HL-60/S4 treated with phorbol 12-myristate 13-acetate at 8.2 ng/mL for 4 days and 3 days (cell line): Measurements from ENCODE around the gene C1QC.
"Not testable (repeated sequence)": the region's sequence is repeated elsewhere in the genome, so short reads cannot be mapped to it uniquely, and the experiment has no call there.

Experiments used
- in situ Hi-C: fragments of 300-500 bp; cut with MboI; formaldehyde crosslinking; loops from 2 replicates; pipeline ENCODE4 v1.15.0; 2022; ENCODE audit warnings: low sequenced_read_pairs

C1QC gene

GRCh38 chr1:22643928-22644327 is 495 bp downstream of the C1QC start:
- in situ Hi-C loops = loop anchor here (10.0 to 25.0 kb wide), 2 partner anchors 229 to 507 kb away; partner anchors contain the start of gene WNT4

- in situ Hi-C loops = loop anchor here (10.0 to 25.0 kb wide), 2 partner anchors 231 to 509 kb away; partner anchors contain the start of gene WNT4
Measured at GRCh38 chr1:22645931-22646330, 2.5 kb downstream of the C1QC start.

GRCh38 chr1:22646384-22646783 is 3.0 kb downstream of the C1QC start:
- in situ Hi-C loops = loop anchor here (10.0 to 25.0 kb wide), 2 partner anchors 232 to 509 kb away; partner anchors contain the start of gene WNT4

- in situ Hi-C loops = no loop called here
Measured at GRCh38 chr1:22650089-22650693, 6.8 kb downstream of the C1QC start.

- in situ Hi-C loops = no loop called here
Measured at GRCh38 chr1:22651941-22652856, 8.8 kb downstream of the C1QC start.

GRCh38 chr1:22652881-22653316 is 9.5 kb downstream of the C1QC start, which contains the start of gene C1QB:
Gene C1QB (plus strand): TSS chr1:22653236. CDS start chr1:22659463, 6,227 bp downstream.
- in situ Hi-C loops = no loop called here

DNA sequence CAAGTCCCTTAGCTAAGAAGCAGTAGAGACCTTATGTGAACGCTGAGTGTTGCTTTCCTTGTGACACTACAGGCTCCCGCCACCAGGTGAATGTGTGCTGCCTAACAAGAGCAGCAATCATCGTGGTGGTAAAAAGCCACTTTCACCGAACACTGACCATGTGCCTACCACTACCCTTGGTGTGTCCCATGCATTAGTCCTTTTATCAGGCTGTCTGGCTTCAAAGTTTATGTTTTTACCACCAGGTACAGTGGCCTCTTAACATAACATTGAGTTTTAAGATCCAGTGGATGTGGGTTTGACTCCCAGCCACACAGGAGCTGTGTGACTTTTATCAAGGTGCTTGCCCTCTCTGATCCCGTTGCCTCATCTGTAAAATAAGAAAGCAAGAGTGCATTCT is 11.3 kb downstream of the C1QC start:
- in situ Hi-C loops = no loop called here

GRCh38 chr1:22658385-22659163 is 15.1 kb downstream of the C1QC start:
- in situ Hi-C loops = no loop called here

- in situ Hi-C loops = no loop called here
Measured at GRCh38 chr1:22660716-22661241, 17.3 kb downstream of the C1QC start.

DNA sequence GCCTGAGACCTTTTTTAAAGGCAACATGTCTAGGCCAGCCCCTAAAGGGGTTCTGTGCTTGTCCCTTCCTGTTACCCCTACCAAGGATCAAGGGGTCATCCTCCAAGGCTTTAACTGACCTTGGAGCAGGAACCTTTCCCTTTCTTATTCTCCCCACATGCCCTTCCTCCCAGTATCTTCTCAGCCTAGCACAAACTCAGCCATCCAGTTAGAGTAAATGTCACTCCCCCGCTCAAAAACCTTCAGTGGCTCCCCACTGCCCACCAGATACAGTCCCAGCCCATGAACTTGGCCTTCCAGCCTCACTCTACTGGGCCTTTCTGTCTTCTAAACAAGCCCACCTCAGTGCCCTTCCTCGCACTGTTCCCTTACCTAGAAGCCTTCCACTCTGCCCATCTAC is 18.4 kb downstream of the C1QC start:
- in situ Hi-C loops = no loop called here

DNA sequence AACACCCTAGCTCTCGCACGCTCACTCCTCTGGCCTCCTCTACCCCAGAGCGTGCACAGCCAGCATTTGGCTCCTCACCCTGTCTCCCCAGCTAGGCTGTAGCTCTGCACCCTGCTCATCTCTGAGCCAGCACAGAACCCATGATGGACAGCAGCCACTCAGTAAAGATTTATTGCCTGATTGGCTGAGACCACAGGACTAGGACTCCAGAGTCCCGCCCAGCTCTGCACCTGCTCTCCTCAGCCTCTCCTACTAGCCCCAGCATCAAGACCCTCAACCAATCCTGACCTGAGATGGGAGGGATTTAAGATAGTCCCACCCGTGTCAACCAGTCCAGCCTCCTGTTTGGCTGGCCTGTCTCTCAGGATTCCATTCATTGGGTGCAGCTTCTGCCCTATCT is 18.9 kb downstream of the C1QC start:
- in situ Hi-C loops = no loop called here

DNA sequence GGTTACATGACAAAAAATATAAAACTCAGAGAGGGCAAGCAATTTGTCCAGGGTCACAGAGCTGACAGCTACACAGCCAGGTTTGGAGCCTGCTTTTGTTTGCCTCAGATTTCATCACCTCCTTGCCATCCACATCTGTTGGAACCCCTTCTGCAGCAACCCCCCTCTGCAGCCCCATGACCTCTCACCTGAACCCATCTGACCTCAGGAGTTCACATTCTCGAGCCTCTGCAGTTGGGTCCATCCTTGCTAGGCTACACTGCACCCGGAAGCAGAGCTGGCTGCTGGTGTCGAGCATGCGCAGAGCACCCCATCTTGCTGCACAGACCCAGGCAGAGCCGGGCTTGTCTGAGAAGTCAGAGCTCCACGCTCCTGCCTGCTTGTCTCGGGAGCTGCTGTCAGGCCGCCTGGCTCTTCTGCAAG is 19.6 kb downstream of the C1QC start:
- in situ Hi-C loops = no loop called here

GRCh38 chr1:22665752-22666151 is 22.3 kb downstream of the C1QC start:
- in situ Hi-C loops = no loop called here

DNA sequence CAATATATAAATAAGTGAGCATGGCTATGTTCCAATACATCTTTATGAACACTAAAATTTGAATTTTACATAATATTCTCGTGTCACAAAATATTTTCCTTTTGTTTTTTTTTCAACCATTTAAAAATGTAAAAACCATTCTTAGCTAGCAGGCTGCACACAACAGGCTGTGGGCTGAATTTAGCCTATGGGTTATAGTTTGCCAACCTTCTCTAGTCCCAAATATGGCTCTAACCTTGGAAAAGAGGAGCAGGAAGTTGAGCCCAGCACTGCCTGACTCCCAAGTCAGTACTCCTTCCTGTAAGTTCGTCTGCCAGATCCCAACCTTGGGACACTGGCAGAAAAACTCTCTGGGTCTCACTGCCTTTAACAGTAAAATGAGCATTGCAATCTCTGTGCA is 23.0 kb downstream of the C1QC start:
- in situ Hi-C loops = no loop called here

DNA sequence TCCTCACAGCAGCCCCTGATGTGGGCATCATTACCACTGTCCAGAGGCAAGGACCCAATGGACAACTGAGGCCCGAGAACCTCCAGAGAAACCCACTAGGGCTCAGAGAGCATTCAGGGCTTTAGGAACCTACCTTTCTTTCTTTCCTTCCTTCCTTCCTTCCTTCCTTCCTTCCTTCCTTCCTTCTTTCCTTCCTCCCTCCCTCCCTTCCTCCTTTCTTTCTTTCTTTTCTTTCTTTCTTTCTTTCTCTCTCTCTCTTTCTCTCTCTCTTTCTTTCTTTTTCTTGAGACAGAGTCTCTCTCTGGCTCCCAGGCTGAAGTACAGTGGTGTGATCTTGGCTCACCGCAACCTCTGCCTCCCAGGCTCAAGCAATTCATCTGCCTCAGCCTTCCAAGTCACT is 25.4 kb downstream of the C1QC start:
- in situ Hi-C loops = not testable (repeated sequence)

DNA sequence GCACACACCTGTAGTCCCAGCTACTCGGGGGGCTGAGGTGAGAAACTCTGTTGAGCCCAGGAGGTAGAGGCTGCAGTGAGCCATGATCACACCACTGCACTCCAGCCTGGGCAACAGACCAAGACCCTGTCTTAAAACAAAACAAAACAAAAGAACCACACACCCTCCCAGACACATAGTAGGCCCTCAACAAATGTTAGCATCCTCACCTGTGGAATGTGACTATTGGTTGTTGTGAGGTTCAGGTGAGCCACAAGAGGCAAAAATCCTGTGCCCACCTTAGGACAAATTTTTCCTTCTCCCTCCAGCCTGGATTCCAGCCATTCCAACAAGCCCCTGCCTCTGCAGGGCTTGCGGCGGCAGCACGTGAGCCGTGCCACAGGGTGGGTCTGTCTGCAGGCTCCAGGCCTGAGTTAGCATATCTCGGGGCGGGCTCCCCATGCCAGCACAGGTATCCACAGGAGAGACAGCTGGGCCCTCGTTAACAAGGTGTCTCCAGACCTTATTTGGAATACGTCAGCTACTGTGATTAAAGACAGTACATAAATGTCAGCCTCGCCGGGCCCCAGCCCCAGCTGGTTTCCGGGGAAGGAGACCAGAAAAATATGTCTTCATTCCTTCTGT is 27.0 kb downstream of the C1QC start:
- in situ Hi-C loops = no loop called here

- in situ Hi-C loops = no loop called here
Measured at GRCh38 chr1:22671999-22672398, 28.6 kb downstream of the C1QC start.

- in situ Hi-C loops = no loop called here
Measured at GRCh38 chr1:22673486-22674409, 30.3 kb downstream of the C1QC start.

- in situ Hi-C loops = no loop called here
Measured at GRCh38 chr1:22674410-22674749, 30.9 kb downstream of the C1QC start.
